Retinal pigment epithelial cell (primary cell): Measurements from ENCODE around the gene IGSF9.
A peak's percentile ranks its signal among the peaks of the same experiment; 100 is the strongest.

Experiments used
- DNase-seq: peaks from one replicate; pipeline ENCODE4 v3.0.0-alpha.2; 2010; ENCODE audit warnings: low read depth
- H3K4me3 ChIP-seq: 2 replicates; pipeline ENCODE4 v1.5.1; 2011; ENCODE audit warnings: mild to moderate bottlenecking, low read length, control low read depth, moderate library complexity
- CTCF ChIP-seq: conservative IDR thresholded peaks from 2 replicates; pipeline ENCODE4 v1.5.1; 2011; ENCODE audit warnings: low read depth, low read length, control low read depth, inconsistent platforms

Gene IGSF9

GRCh38 chr1:159892944-159893343, 52.5 kb downstream of the IGSF9 start:
- no peak for DNase-seq
- peak; percentile 23 for TF ChIP-seq CTCF
- no peak overlapping the region for H3K4me3 ChIP-seq

GRCh38 chr1:159891275-159892157, 53.9 kb downstream of the IGSF9 start:
- no peak overlapping the region for H3K4me3 ChIP-seq
- peak; percentile 75 for DNase-seq
- TF ChIP-seq CTCF: peak; percentile 97

- no peak overlapping the region for H3K4me3 ChIP-seq
- TF ChIP-seq CTCF: no peak
- no peak for DNase-seq
Measured at GRCh38 chr1:159890390-159890789, 55.0 kb downstream of the IGSF9 start.

- peak; percentile 87 for DNase-seq
Measured at GRCh38 chr1:159889821-159890252, 55.6 kb downstream of the IGSF9 start.

GRCh38 chr1:159889202-159889601, 56.2 kb downstream of the IGSF9 start:
- no peak for DNase-seq
- TF ChIP-seq CTCF: no peak
- no peak overlapping the region for H3K4me3 ChIP-seq

More at GRCh38 chr1:159889821-159890252, 55.6 kb downstream of the IGSF9 start:
- H3K4me3 ChIP-seq: no peak overlapping the region
- TF ChIP-seq CTCF: no peak

GRCh38 chr1:159884296-159884695, 61.1 kb downstream of the IGSF9 start:
- no peak for TF ChIP-seq CTCF

GRCh38 chr1:159883134-159883533, 62.3 kb downstream of the IGSF9 start:
- DNase-seq: no peak
- TF ChIP-seq CTCF: no peak
- no peak overlapping the region for H3K4me3 ChIP-seq

More at GRCh38 chr1:159884296-159884695, 61.1 kb downstream of the IGSF9 start:
- H3K4me3 ChIP-seq: no peak overlapping the region
- no peak for DNase-seq
